Neural cell (in vitro differentiated cells): ENCODE data around the gene ING1. TPM values are rescaled to one million over a fixed set of nuclear protein-coding genes. Genes with fewer than 3 reads are reported as not detected.

Experiments used
- H2AFZ ChIP-seq: fragments of 200-600, 300-800 bp; sonication (generic), shearing (Covaris generic); 2 replicates; pipeline ENCODE4 v1.6.0; 2014; ENCODE audit warnings: low read depth, mild to moderate bottlenecking, antibody characterized with exemption, low read length, moderate library complexity
- H3F3A ChIP-seq: fragments of 200-600 bp; shearing (Covaris generic); 2 replicates; pipeline ENCODE4 v1.6.1; 2016; ENCODE audit warnings: mild to moderate bottlenecking, moderate library complexity, mixed read lengths, antibody characterized with exemption, low read length; ENCODE audit not compliant: insufficient read depth, poor library complexity, severe bottlenecking
- H3K27ac ChIP-seq: fragments of 200-600, 300-800 bp; sonication (generic), shearing (Covaris generic); 2 replicates; pipeline ENCODE4 v1.5.1; 2014; ENCODE audit warnings: mild to moderate bottlenecking, low read length, moderate library complexity
- H3K27me3 ChIP-seq: fragments of 300-800, 200-600 bp; sonication (generic), shearing (Covaris generic); 2 replicates; pipeline ENCODE4 v1.6.0; 2014; ENCODE audit warnings: mild to moderate bottlenecking, low read depth, low read length, moderate library complexity; ENCODE audit not compliant: insufficient read depth
- H3K36me3 ChIP-seq: fragments of 300-800, 200-600 bp; sonication (generic), shearing (Covaris generic); 2 replicates; pipeline ENCODE4 v1.5.1; 2014; ENCODE audit warnings: mild to moderate bottlenecking, antibody characterized with exemption, low read length, moderate library complexity; ENCODE audit not compliant: insufficient read depth
- H3K4me2 ChIP-seq: fragments of 300-800, 200-600 bp; sonication (generic), shearing (Covaris generic); 2 replicates; pipeline ENCODE4 v1.6.0; 2014; ENCODE audit warnings: mild to moderate bottlenecking, low read length
- H3K4me3 ChIP-seq: fragments of 300-800, 200-600 bp; sonication (generic), shearing (Covaris generic); 2 replicates; pipeline ENCODE4 v1.5.1; 2014; ENCODE audit warnings: mild to moderate bottlenecking, low read length, moderate library complexity
- H3K79me2 ChIP-seq: fragments of 200-600 bp; shearing (Covaris generic); replicated peaks from 2 replicates; pipeline ENCODE4 v1.6.0; 2014; ENCODE audit warnings: mild to moderate bottlenecking, low read length, moderate library complexity; ENCODE audit not compliant: insufficient read depth
- H3K9ac ChIP-seq: fragments of 300-800, 200-600 bp; sonication (generic), shearing (Covaris generic); 2 replicates; pipeline ENCODE4 v1.6.1; 2016; ENCODE audit warnings: mild to moderate bottlenecking, low read length, mixed read lengths
- H3K9me2 ChIP-seq: fragments of 200-600 bp; shearing (Covaris generic); 2 replicates; pipeline ENCODE4 v1.6.1; 2016; ENCODE audit warnings: mild to moderate bottlenecking, low read length, mixed read lengths; ENCODE audit not compliant: insufficient read depth
- H3K9me3 ChIP-seq: fragments of 200-600, 300-800 bp; sonication (generic), shearing (Covaris generic); 2 replicates; pipeline ENCODE4 v1.6.1; 2016; ENCODE audit warnings: mild to moderate bottlenecking, mixed run types, low read length, moderate library complexity, mixed read lengths
- H4K20me1 ChIP-seq: fragments of 200-600 bp; shearing (Covaris generic); 2 replicates; pipeline ENCODE4 v1.6.1; 2016; ENCODE audit warnings: mild to moderate bottlenecking, mixed run types; ENCODE audit not compliant: insufficient read depth
- EP300 ChIP-seq: fragments of 450-650 bp; conservative IDR thresholded peaks from 2 replicates; pipeline ENCODE4 v1.6.1; 2014; ENCODE audit warnings: antibody characterized with exemption, mild to moderate bottlenecking, moderate library complexity; ENCODE audit not compliant: poor library complexity, severe bottlenecking
- EZH2 ChIP-seq: fragments of 200-600, 300-800 bp; shearing (Covaris generic), sonication (generic); IDR thresholded peaks from 2 replicates; pipeline ENCODE4 v1.6.1; 2014; ENCODE audit warnings: antibody characterized with exemption, low read length, borderline replicate concordance, mild to moderate bottlenecking; ENCODE audit not compliant: insufficient read depth, poor library complexity, severe bottlenecking
- MXI1 ChIP-seq: fragments of 450-650 bp; conservative IDR thresholded peaks from 2 replicates; pipeline ENCODE4 v1.6.1; 2014; ENCODE audit warnings: antibody characterized with exemption, mild to moderate bottlenecking; ENCODE audit not compliant: poor library complexity, severe bottlenecking
- POLR2AphosphoS5 ChIP-seq: IDR thresholded peaks from 2 replicates; pipeline ENCODE4 v1.6.1; 2012
- SMC3 ChIP-seq: fragments of 450-650 bp; conservative IDR thresholded peaks from 2 replicates; pipeline ENCODE4 v1.6.1; 2014; ENCODE audit warnings: antibody characterized with exemption, mild to moderate bottlenecking, moderate library complexity; ENCODE audit not compliant: poor library complexity
- TAF1 ChIP-seq: IDR thresholded peaks from 2 replicates; pipeline ENCODE4 v1.6.1; 2012; ENCODE audit warnings: low read depth
- polyA plus RNA-seq: library from polyadenylated mRNA; depleted of rRNA; stranded (reverse); fragments of >200 nt; gene quantifications from 2 replicates; pipeline ENCODE4 v1.2.3, GENCODE V29; 2014
- TF ChIP-seq, protein P1 (sequence below): fragments of 450-650 bp; IDR thresholded peaks from 2 replicates; pipeline ENCODE4 v1.5.1; 2014; ENCODE audit warnings: antibody characterized with exemption, mild to moderate bottlenecking, moderate library complexity; ENCODE audit not compliant: poor library complexity, severe bottlenecking
- TF ChIP-seq, protein P2 (sequence below): IDR thresholded peaks from 2 replicates; pipeline ENCODE4 v1.6.1; 2012; ENCODE audit warnings: borderline replicate concordance

Gene ING1
- polyA plus RNA-seq, 1 donor from 2014 or later, result 23.2 TPM

DNA sequence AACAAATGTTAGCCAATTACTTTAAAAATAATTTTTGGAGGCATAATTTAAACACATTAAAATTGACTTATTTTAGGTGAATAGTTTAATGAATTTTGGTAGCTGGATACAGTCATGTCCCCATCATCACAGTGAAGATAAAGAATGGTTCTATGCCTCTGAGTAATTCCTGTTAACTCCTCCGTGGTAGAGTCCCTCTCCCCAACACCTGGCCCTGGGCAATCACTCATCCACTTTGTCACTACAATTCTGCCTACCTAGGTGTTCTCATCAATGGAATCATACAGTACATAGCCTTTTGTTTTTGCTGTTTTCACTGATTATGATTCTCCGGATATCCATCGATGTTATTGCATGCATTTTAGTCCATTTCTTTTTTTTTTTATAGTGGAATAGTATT, 55.6 kb downstream of the ING1 start:
- Histone ChIP-seq H3K36me3 (no peaks in the 10 kb centered on the region), H2AFZ (no peak overlapping the region), H3K4me2 (no peak overlapping the region), H4K20me1 (no peaks in the 10 kb centered on the region), H3K9ac (no peak overlapping the region), H3F3A (no peaks in the 10 kb centered on the region), H3K27ac (no peak overlapping the region), H3K27me3 (no peaks in the 10 kb centered on the region), H3K79me2 (no peaks in the 10 kb centered on the region), H3K9me2 (no peaks in the 10 kb centered on the region), H3K4me3 (no peak overlapping the region), H3K9me3 (no peaks in the 10 kb centered on the region)
- TF ChIP-seq POLR2AphosphoS5 (no peak), MXI1 (no peak)
- TF ChIP-seq, protein P1, sequence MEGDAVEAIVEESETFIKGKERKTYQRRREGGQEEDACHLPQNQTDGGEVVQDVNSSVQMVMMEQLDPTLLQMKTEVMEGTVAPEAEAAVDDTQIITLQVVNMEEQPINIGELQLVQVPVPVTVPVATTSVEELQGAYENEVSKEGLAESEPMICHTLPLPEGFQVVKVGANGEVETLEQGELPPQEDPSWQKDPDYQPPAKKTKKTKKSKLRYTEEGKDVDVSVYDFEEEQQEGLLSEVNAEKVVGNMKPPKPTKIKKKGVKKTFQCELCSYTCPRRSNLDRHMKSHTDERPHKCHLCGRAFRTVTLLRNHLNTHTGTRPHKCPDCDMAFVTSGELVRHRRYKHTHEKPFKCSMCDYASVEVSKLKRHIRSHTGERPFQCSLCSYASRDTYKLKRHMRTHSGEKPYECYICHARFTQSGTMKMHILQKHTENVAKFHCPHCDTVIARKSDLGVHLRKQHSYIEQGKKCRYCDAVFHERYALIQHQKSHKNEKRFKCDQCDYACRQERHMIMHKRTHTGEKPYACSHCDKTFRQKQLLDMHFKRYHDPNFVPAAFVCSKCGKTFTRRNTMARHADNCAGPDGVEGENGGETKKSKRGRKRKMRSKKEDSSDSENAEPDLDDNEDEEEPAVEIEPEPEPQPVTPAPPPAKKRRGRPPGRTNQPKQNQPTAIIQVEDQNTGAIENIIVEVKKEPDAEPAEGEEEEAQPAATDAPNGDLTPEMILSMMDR, result no peak

DNA sequence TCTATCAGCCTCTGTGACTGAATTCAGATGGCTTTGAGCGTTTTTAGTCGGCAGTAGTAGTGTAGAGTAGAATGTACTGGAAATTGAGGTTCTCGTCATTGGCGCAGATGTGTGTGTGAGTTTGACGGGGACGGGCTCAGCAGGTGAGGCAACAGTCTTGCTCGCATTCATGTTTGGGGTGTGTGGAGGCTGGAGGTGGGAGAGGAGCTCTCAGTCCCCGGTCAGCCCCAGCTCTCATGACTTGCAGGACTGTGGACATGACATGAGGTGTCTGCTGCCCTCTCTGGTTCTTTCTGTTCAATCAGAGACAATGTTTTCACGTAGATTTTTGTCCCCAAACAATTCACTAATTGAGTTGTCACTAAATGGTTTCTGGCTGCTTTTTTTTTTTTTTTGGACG, 57.2 kb downstream of the ING1 start:
- no peaks in the 10 kb centered on the region for H3K9me3 ChIP-seq
- TF ChIP-seq, protein P1, result no peak
- TF ChIP-seq, protein P2, sequence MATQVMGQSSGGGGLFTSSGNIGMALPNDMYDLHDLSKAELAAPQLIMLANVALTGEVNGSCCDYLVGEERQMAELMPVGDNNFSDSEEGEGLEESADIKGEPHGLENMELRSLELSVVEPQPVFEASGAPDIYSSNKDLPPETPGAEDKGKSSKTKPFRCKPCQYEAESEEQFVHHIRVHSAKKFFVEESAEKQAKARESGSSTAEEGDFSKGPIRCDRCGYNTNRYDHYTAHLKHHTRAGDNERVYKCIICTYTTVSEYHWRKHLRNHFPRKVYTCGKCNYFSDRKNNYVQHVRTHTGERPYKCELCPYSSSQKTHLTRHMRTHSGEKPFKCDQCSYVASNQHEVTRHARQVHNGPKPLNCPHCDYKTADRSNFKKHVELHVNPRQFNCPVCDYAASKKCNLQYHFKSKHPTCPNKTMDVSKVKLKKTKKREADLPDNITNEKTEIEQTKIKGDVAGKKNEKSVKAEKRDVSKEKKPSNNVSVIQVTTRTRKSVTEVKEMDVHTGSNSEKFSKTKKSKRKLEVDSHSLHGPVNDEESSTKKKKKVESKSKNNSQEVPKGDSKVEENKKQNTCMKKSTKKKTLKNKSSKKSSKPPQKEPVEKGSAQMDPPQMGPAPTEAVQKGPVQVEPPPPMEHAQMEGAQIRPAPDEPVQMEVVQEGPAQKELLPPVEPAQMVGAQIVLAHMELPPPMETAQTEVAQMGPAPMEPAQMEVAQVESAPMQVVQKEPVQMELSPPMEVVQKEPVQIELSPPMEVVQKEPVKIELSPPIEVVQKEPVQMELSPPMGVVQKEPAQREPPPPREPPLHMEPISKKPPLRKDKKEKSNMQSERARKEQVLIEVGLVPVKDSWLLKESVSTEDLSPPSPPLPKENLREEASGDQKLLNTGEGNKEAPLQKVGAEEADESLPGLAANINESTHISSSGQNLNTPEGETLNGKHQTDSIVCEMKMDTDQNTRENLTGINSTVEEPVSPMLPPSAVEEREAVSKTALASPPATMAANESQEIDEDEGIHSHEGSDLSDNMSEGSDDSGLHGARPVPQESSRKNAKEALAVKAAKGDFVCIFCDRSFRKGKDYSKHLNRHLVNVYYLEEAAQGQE, result no peak
- TF ChIP-seq EP300 (no peak), POLR2AphosphoS5 (no peak)

DNA sequence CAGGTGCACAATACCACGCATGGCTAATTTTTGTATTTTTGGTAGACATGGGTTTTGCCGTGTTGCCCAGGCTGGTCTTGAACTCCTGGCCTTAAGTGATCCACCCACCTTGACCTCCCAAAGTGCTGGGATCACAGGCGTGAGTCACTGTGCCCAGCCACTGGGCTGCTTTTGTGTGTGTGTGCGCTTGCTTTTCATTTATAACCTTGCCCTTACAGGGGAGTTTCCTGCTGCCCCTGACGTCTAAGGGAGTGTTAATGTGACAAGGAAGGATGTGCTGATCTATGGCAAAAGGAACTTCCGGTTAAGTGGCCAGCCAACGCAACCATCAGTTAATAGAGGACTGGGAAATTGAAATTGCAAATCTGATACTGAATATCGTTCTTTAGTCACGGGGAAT, 57.7 kb downstream of the ING1 start:
- no peaks in the 10 kb centered on the region for H3K9me3 ChIP-seq
- H3K79me2 ChIP-seq, result no peaks in the 10 kb centered on the region
- H3F3A ChIP-seq, result no peaks in the 10 kb centered on the region
- H2AFZ ChIP-seq, result no peak overlapping the region
- H4K20me1 ChIP-seq, result no peaks in the 10 kb centered on the region
- H3K9me2 ChIP-seq, result no peaks in the 10 kb centered on the region
- H3K4me2 ChIP-seq, result no peak overlapping the region
- no peak overlapping the region for H3K4me3 ChIP-seq
- H3K27ac ChIP-seq, result no peak overlapping the region
- no peak overlapping the region for H3K9ac ChIP-seq
- no peak for TF ChIP-seq TAF1
- TF ChIP-seq, protein P1, result no peak
- no peak for TF ChIP-seq EZH2
- TF ChIP-seq SMC3, result no peak
- TF ChIP-seq POLR2AphosphoS5, result no peak
- TF ChIP-seq, protein P2, result no peak
- no peaks in the 10 kb centered on the region for H3K27me3 ChIP-seq
- no peaks in the 10 kb centered on the region for H3K36me3 ChIP-seq

More for the DNA sequence above, 57.2 kb downstream of the ING1 start:
- H4K20me1 ChIP-seq, result no peaks in the 10 kb centered on the region
- H3K4me2 ChIP-seq, result no peak overlapping the region
- no peak overlapping the region for H3K9ac ChIP-seq
- H3K4me3 ChIP-seq, result no peak overlapping the region
- no peak overlapping the region for H2AFZ ChIP-seq
- no peaks in the 10 kb centered on the region for H3K9me2 ChIP-seq
- no peaks in the 10 kb centered on the region for H3F3A ChIP-seq
- H3K27me3 ChIP-seq, result no peaks in the 10 kb centered on the region
- H3K27ac ChIP-seq, result no peak overlapping the region
- no peaks in the 10 kb centered on the region for H3K36me3 ChIP-seq
- no peaks in the 10 kb centered on the region for H3K79me2 ChIP-seq
